GM18517 (cell line): Measurements from ENCODE around the gene GRM1.

Experiments used
- ATAC-seq: cut with Tn5 transposase; IDR thresholded peaks from one replicate; pipeline ENCODE4 v1.9.1; 2021; ENCODE audit warnings: mild to moderate bottlenecking, moderate library complexity; ENCODE audit not compliant: unreplicated experiment

Gene GRM1

DNA sequence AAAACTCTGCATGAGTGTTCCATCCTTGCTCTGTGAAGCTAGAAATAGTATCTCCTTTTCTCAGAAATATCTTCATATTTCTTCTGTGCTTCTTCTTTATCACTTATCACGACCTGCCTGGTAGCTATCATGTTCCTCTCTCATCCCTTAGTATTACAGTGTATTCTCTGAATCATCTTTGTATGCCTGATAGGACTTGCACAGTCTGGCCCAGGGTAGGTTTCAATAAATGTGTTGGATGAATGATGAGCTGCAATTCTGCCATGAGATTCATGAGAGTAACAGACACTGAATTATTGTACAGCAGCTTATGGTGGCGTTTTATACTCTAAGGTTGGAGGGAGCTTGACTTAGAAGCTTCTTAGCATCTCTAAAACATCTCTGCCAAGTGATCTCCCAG, 66.6 kb downstream of the GRM1 start:
- ATAC-seq, result no peak

- ATAC-seq, result no peak
Observed at GRCh38 chr6:146097586-146097985, 68.7 kb downstream of the GRM1 start.

- ATAC-seq, result no peak
Observed at GRCh38 chr6:146100776-146101175, 71.9 kb downstream of the GRM1 start.

DNA sequence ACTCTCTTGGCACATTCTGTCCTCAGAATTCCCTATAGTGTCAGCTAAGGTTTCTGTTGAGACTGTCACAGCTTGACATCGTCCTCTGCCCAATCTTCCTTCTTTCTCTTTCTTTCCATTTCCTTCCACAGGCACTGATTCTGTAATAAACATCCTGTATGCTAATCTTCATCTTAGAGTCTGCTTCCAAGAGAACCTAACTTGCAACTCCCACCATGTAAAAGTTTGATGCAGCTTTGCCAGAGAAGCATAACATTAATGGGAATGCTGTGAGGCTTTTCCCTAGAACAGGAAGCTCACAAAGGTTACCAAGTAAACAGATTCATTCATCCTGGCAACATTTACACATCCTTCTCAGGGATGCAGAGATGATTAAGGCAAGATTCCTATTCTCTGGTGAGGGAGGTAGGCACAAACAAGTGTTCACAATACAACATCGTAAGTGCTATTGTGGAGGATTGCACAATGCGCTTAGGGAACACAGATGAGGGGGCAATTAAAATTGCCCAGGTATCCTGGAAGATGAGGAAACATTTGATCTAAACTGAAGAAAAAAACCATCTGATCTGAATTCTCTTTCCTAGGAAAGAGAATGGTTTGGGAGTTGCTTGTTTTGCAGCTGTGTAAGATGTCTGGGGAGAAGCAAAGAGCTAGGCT, 74.7 kb downstream of the GRM1 start:
- ATAC-seq, result no peak

GRCh38 chr6:146106532-146106931, 77.7 kb downstream of the GRM1 start:
- ATAC-seq, result no peak

DNA sequence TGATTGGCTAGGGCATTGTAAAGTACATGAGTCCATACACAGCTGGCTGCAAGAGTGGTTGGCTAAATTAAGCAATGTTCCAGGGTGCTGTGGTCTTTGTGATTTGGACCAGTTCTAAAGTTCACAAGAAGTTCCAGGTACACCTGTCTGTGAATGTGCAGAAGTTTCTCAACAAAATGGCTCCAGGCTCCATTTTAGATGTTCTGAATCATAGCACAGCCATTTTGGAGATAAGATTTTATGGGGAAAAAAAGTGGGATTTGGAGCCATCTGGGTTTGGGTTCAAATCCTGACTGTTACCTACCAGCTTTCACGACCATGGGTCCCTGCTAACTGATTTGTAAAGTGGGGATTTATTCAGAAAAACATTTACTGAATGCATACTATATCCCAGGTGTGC, 82.1 kb downstream of the GRM1 start:
- no peak for ATAC-seq

DNA sequence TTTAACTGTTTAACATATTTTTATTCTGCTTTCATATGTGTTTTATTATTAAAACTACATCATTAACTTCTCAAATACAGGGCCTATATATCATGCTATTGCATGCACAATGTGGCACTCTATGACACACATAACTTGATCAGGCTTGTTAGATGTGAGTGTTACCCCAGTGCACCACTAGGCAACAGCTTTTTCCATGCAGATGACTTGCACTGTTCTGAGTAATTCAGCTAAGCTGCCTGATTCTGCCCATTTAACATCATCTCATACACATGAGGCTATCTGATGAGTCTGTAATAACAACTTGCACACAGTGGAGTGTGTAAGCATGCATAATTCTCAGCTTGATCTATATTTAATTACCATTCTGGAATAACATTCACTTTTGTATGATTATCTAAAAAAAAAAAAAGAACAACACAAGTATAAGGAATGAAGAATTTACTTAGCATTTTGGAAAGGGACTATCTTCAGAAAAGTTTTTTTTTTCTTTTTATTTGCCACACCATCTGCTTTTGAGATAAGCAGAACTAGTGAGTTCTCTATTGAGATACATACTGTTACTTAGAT, 83.1 kb downstream of the GRM1 start:
- no peak for ATAC-seq

- ATAC-seq, result no peak
Observed at GRCh38 chr6:146113084-146113623, 84.3 kb downstream of the GRM1 start.

- no peak for ATAC-seq
Observed at GRCh38 chr6:146123616-146124015, 94.8 kb downstream of the GRM1 start.

GRCh38 chr6:146127447-146128215, 98.8 kb downstream of the GRM1 start:
- no peak for ATAC-seq

- no peak for ATAC-seq
Observed at GRCh38 chr6:146133866-146134265, 105.0 kb downstream of the GRM1 start.

DNA sequence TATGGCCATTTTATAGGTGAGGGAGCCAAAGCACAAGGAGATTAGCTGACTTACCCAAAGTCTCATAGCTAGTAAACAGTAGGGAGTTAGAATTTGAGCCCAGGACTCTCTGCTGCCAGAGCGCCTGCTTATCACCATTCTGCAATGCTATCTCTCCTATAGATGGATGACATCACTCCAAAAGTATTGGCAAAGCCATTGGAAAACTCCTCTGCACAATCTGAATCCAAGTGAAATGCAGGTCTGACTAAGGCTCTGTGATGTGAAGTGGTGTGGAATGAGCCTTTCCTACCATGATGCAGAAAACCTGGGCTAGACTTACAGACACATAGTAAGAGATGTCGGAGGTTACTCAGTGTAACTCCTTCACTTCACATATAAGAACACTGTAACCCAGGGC, 106.3 kb downstream of the GRM1 start:
- ATAC-seq, result no peak

GRCh38 chr6:146146836-146147235, 118.0 kb downstream of the GRM1 start:
- no peak for ATAC-seq

GRCh38 chr6:146149770-146150169, 120.9 kb downstream of the GRM1 start:
- ATAC-seq, result no peak

DNA sequence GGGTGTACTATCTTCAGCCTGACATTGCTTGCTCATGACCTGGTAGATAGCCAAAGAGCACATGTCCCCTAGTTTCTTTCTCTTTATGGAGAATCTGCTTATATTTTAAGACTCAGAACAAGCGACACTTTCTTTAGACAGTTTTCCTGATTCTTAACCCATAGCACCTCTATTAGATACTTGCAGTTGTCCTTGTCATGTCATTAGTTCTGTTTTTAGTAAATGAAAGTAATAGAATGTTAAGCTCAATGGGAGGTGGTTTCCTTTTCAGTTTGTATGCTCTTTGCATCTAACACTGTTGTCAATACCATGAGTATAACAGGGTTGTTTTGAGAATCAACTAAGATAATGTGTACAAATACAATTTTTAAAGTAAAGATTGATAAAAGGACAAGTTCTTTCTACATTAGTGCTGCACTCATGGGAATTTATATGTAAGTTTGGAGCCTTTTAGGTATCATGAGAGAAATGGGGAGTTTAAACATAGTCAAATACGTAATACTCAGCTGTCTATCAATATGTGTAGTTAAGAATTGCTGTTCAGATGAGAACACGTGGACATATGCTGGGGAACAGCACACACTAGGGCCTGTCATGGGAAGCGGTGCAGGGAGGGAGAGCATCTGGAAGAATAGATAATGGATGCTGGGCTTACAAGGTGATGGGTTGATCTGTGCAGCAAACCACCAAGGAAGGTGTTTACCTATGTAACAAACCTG, 124.3 kb downstream of the GRM1 start:
- peak; percentile 99 for ATAC-seq

- ATAC-seq, result no peak
Observed at GRCh38 chr6:146154197-146154596, 125.3 kb downstream of the GRM1 start.

- ATAC-seq, result no peak
Observed at GRCh38 chr6:146161664-146162063, 132.8 kb downstream of the GRM1 start.

- no peak for ATAC-seq
Observed at GRCh38 chr6:146169872-146170271, 141.0 kb downstream of the GRM1 start.

- ATAC-seq, result no peak
Observed at GRCh38 chr6:146177785-146178184, 148.9 kb downstream of the GRM1 start.

DNA sequence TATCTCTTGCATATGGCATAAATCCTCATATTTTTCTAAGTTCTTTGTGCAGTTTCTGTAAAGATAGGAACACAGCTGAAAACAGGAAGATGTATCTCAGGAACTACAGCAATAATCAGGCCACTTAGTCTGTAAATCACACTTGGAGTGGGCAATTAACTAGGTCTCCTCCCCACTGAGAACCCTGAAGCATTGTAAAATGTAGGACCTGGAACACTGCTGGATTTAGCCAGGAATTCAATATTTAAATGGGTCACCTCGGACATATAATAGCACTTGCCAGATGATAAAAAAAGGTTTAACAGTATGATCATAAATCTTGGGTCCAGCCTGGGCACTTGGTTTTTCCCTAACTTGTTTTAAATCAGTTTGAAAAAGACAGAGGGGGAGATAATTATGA, 155.0 kb downstream of the GRM1 start:
- no peak for ATAC-seq

GRCh38 chr6:146184701-146185100, 155.8 kb downstream of the GRM1 start:
- no peak for ATAC-seq
